WTC11 (cell line): ENCODE measurements around the gene AKIRIN2.

Source experiments
- JUN ChIP-seq: sonication (generic); formaldehyde crosslinking; IDR thresholded peaks from 2 replicates; pipeline ENCODE4 v1.8.0; 2023; ENCODE audit warnings: mild to moderate bottlenecking, missing genetic modification reagents
- NFYB ChIP-seq: sonication (generic); formaldehyde crosslinking; conservative IDR thresholded peaks from 2 replicates; pipeline ENCODE4 v1.8.0; 2022; ENCODE audit warnings: low read depth, missing genetic modification reagents
- PRRX2 ChIP-seq: fragments of 250-450 bp; sonication (Bioruptor Pico); IDR thresholded peaks from 2 replicates; pipeline ENCODE4 v1.8.0; 2021; ENCODE audit warnings: mild to moderate bottlenecking
- SMAD4 ChIP-seq: sonication (generic); formaldehyde crosslinking; IDR thresholded peaks from 2 replicates; pipeline ENCODE4 v1.8.0; 2022; ENCODE audit warnings: mild to moderate bottlenecking, missing genetic modification reagents
- SP1 ChIP-seq: sonication (generic); formaldehyde crosslinking; conservative IDR thresholded peaks from 2 replicates; pipeline ENCODE4 v1.8.1; 2022; ENCODE audit warnings: missing genetic modification reagents
- TF ChIP-seq, protein P1 (sequence below): fragments of 200-600 bp; IDR thresholded peaks from 2 replicates; pipeline ENCODE4 v1.8.0; 2022; ENCODE audit warnings: antibody characterized with exemption
- TF ChIP-seq, protein P2 (sequence below): fragments of 250-450 bp; sonication (Bioruptor Pico); IDR thresholded peaks from 2 replicates; pipeline ENCODE4 v1.9.0; 2021; ENCODE audit warnings: moderate library complexity, mild to moderate bottlenecking, inconsistent platforms, borderline replicate concordance
- TF ChIP-seq, protein P3 (sequence below): sonication (generic); formaldehyde crosslinking; IDR thresholded peaks from 2 replicates; pipeline ENCODE4 v1.8.1; 2022; ENCODE audit warnings: missing genetic modification reagents, borderline replicate concordance
- TF ChIP-seq, protein P4 (sequence below): sonication (generic); formaldehyde crosslinking; IDR thresholded peaks from 2 replicates; pipeline ENCODE4 v1.8.1; 2022; ENCODE audit warnings: mild to moderate bottlenecking, missing genetic modification reagents, moderate library complexity, borderline replicate concordance
- TF ChIP-seq, protein P5 (sequence below): sonication (generic); formaldehyde crosslinking; IDR thresholded peaks from 2 replicates; pipeline ENCODE4 v1.8.1; 2022; ENCODE audit warnings: low read depth, missing genetic modification reagents, borderline replicate concordance
- TF ChIP-seq, protein P6 (sequence below): sonication (generic); formaldehyde crosslinking; IDR thresholded peaks from 2 replicates; pipeline ENCODE4 v1.8.1; 2023; ENCODE audit warnings: mild to moderate bottlenecking, missing genetic modification reagents, moderate library complexity

DNA sequence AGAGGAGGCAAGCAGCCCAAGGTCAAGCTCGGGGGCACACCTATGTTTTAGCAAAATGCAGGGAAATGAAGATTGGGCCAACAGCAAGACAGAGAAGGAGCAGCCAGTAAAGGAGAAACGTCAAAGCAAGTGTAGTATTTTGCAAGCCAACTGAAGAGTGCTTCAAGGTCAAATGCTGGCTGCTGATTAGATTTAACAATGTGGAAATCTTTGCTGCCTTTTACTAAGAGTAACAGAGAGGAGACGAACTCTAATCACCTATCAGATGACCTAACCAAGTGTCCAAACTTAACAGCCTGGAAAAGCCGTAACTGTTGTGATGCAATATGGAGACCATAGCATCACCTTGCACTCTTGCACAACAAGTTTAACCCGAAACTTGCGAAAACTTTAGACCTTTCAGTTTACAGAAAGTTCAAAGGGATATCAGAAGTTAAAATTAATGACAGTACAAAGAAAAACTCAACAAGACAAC is 30.4 kb downstream of the AKIRIN2 start:
- TF ChIP-seq, protein P1, sequence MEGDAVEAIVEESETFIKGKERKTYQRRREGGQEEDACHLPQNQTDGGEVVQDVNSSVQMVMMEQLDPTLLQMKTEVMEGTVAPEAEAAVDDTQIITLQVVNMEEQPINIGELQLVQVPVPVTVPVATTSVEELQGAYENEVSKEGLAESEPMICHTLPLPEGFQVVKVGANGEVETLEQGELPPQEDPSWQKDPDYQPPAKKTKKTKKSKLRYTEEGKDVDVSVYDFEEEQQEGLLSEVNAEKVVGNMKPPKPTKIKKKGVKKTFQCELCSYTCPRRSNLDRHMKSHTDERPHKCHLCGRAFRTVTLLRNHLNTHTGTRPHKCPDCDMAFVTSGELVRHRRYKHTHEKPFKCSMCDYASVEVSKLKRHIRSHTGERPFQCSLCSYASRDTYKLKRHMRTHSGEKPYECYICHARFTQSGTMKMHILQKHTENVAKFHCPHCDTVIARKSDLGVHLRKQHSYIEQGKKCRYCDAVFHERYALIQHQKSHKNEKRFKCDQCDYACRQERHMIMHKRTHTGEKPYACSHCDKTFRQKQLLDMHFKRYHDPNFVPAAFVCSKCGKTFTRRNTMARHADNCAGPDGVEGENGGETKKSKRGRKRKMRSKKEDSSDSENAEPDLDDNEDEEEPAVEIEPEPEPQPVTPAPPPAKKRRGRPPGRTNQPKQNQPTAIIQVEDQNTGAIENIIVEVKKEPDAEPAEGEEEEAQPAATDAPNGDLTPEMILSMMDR = no peak
- TF ChIP-seq NFYB (no peak), JUN (CRISPR knock-in tag) (no peak), PRRX2 (CRISPR knock-in tag) (no peak), SP1 (CRISPR knock-in tag) (no peak), SMAD4 (CRISPR knock-in tag) (no peak)
- TF ChIP-seq, protein P2, sequence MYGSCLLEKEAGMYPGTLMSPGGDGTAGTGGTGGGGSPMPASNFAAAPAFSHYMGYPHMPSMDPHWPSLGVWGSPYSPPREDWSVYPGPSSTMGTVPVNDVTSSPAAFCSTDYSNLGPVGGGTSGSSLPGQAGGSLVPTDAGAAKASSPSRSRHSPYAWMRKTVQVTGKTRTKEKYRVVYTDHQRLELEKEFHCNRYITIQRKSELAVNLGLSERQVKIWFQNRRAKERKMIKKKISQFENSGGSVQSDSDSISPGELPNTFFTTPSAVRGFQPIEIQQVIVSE = no peak
- TF ChIP-seq, protein P3, sequence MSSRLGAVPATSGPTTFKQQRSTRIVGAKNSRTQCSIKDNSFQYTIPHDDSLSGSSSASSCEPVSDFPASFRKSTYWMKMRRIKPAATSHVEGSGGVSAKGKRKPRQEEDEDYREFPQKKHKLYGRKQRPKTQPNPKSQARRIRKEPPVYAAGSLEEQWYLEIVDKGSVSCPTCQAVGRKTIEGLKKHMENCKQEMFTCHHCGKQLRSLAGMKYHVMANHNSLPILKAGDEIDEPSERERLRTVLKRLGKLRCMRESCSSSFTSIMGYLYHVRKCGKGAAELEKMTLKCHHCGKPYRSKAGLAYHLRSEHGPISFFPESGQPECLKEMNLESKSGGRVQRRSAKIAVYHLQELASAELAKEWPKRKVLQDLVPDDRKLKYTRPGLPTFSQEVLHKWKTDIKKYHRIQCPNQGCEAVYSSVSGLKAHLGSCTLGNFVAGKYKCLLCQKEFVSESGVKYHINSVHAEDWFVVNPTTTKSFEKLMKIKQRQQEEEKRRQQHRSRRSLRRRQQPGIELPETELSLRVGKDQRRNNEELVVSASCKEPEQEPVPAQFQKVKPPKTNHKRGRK (CRISPR knock-in tag) = no peak
- TF ChIP-seq, protein P4, sequence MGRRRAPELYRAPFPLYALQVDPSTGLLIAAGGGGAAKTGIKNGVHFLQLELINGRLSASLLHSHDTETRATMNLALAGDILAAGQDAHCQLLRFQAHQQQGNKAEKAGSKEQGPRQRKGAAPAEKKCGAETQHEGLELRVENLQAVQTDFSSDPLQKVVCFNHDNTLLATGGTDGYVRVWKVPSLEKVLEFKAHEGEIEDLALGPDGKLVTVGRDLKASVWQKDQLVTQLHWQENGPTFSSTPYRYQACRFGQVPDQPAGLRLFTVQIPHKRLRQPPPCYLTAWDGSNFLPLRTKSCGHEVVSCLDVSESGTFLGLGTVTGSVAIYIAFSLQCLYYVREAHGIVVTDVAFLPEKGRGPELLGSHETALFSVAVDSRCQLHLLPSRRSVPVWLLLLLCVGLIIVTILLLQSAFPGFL (CRISPR knock-in tag) = no peak
- TF ChIP-seq, protein P5, sequence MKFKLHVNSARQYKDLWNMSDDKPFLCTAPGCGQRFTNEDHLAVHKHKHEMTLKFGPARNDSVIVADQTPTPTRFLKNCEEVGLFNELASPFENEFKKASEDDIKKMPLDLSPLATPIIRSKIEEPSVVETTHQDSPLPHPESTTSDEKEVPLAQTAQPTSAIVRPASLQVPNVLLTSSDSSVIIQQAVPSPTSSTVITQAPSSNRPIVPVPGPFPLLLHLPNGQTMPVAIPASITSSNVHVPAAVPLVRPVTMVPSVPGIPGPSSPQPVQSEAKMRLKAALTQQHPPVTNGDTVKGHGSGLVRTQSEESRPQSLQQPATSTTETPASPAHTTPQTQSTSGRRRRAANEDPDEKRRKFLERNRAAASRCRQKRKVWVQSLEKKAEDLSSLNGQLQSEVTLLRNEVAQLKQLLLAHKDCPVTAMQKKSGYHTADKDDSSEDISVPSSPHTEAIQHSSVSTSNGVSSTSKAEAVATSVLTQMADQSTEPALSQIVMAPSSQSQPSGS (CRISPR knock-in tag) = no peak
- TF ChIP-seq, protein P6, sequence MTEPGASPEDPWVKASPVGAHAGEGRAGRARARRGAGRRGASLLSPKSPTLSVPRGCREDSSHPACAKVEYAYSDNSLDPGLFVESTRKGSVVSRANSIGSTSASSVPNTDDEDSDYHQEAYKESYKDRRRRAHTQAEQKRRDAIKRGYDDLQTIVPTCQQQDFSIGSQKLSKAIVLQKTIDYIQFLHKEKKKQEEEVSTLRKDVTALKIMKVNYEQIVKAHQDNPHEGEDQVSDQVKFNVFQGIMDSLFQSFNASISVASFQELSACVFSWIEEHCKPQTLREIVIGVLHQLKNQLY (CRISPR knock-in tag) = no peak
